HEK293T (cell line): ENCODE data around the gene MRPS6.

Source experiments
- ARNT ChIP-seq: fragments of 450-650 bp; IDR thresholded peaks from 2 replicates; pipeline ENCODE4 v1.6.1; 2017; ENCODE audit warnings: mild to moderate bottlenecking
- BHLHE40 ChIP-seq: fragments of 450-650 bp; IDR thresholded peaks from 2 replicates; pipeline ENCODE4 v1.6.1; 2016; ENCODE audit warnings: mild to moderate bottlenecking, moderate library complexity, borderline replicate concordance
- FOXA1 ChIP-seq: fragments of 450-650 bp; IDR thresholded peaks from 2 replicates; pipeline ENCODE4 v1.6.1; 2016; ENCODE audit warnings: mild to moderate bottlenecking
- FOXK2 ChIP-seq: fragments of 450-650 bp; IDR thresholded peaks from 2 replicates; pipeline ENCODE4 v1.6.1; 2016; ENCODE audit warnings: mild to moderate bottlenecking
- FOXM1 ChIP-seq: fragments of 450-650 bp; IDR thresholded peaks from 2 replicates; pipeline ENCODE4 v1.6.1; 2017; ENCODE audit warnings: mild to moderate bottlenecking, borderline replicate concordance
- HDGF ChIP-seq: fragments of 450-650 bp; IDR thresholded peaks from 2 replicates; pipeline ENCODE4 v1.6.1; 2017; ENCODE audit warnings: antibody characterized with exemption, borderline replicate concordance
- LEF1 ChIP-seq: fragments of 450-650 bp; IDR thresholded peaks from 2 replicates; pipeline ENCODE4 v1.6.1; 2017; ENCODE audit warnings: mild to moderate bottlenecking, borderline replicate concordance
- NFRKB ChIP-seq: fragments of 450-650 bp; IDR thresholded peaks from 2 replicates; pipeline ENCODE4 v1.6.1; 2016; ENCODE audit warnings: mild to moderate bottlenecking, moderate library complexity
- PKNOX1 ChIP-seq: fragments of 450-650 bp; IDR thresholded peaks from 2 replicates; pipeline ENCODE4 v1.6.1; 2016
- SP1 ChIP-seq: fragments of 450-650 bp; IDR thresholded peaks from 2 replicates; pipeline ENCODE4 v1.6.1; 2017
- SUZ12 ChIP-seq: fragments of 450-650 bp; IDR thresholded peaks from 2 replicates; pipeline ENCODE4 v1.6.1; 2016; ENCODE audit warnings: mild to moderate bottlenecking
- TARDBP ChIP-seq: fragments of 450-650 bp; IDR thresholded peaks from 2 replicates; pipeline ENCODE4 v1.6.1; 2016
- ZNF384 ChIP-seq: fragments of 450-650 bp; IDR thresholded peaks from 2 replicates; pipeline ENCODE4 v1.6.1; 2016

- no peak for TF ChIP-seq LEF1
- no peak for TF ChIP-seq SUZ12
- no peak for TF ChIP-seq NFRKB
- no peak for TF ChIP-seq BHLHE40
- TF ChIP-seq FOXA1 = no peak
- no peak for TF ChIP-seq SP1
- TF ChIP-seq TARDBP = no peak
- TF ChIP-seq ARNT = no peak
- TF ChIP-seq PKNOX1 = no peak
- TF ChIP-seq FOXK2 = no peak
- TF ChIP-seq FOXM1 = no peak
- no peak for TF ChIP-seq ZNF384
- TF ChIP-seq HDGF = no peak
Observed at GRCh38 chr21:34122047-34122446, 48.7 kb downstream of the MRPS6 start.
